GM23338 (cell line): ENCODE measurements around the gene ATP8B2. TPM values are rescaled to one million over a fixed set of nuclear protein-coding genes. Genes with fewer than 3 reads are reported as not detected.

ENCODE experiments used
- CREB1 ChIP-seq: fragments of 250-450 bp; sonication (Bioruptor Pico); IDR thresholded peaks from 2 replicates; pipeline ENCODE4 v1.5.0; 2020; ENCODE audit warnings: low read depth, mild to moderate bottlenecking, moderate library complexity
- EZH2 ChIP-seq: fragments of 200-600 bp; sonication (generic); IDR thresholded peaks from one replicate; pipeline ENCODE4 v1.8.0; 2017; ENCODE audit warnings: antibody characterized with exemption, mild to moderate bottlenecking, low read depth; ENCODE audit not compliant: unreplicated experiment
- EZH2phosphoT487 ChIP-seq: fragments of 200-600 bp; sonication (generic); IDR thresholded peaks from one replicate; pipeline ENCODE4 v1.8.1; 2018; ENCODE audit warnings: antibody characterized with exemption; ENCODE audit not compliant: unreplicated experiment
- JUNB ChIP-seq: IDR thresholded peaks from one replicate; pipeline ENCODE4 v1.6.1; 2016; ENCODE audit warnings: antibody characterized with exemption; ENCODE audit not compliant: unreplicated experiment
- NANOG ChIP-seq: IDR thresholded peaks from 2 replicates; pipeline ENCODE4 v1.6.1; 2016; ENCODE audit warnings: antibody characterized with exemption, borderline replicate concordance
- POLR2AphosphoS5 ChIP-seq: IDR thresholded peaks from 2 replicates; pipeline ENCODE4 v1.6.1; 2016; ENCODE audit warnings: antibody characterized with exemption, low read depth
- STAT1 ChIP-seq: IDR thresholded peaks from one replicate; pipeline ENCODE4 v1.6.1; 2016; ENCODE audit warnings: antibody characterized with exemption; ENCODE audit not compliant: unreplicated experiment
- ZNF331 ChIP-seq: fragments of 250-450 bp; sonication (Bioruptor Pico); IDR thresholded peaks from 2 replicates; pipeline ENCODE4 v1.5.0; 2020; ENCODE audit warnings: low read depth, mild to moderate bottlenecking, moderate library complexity
- ZNF462 ChIP-seq: fragments of 250-450 bp; sonication (Bioruptor Pico); IDR thresholded peaks from 2 replicates; pipeline ENCODE4 v1.5.0; 2020; ENCODE audit warnings: mild to moderate bottlenecking, moderate library complexity
- polyA plus RNA-seq: library from polyadenylated mRNA; unstranded; fragments of >200 nt; fragmentation: Nextera tagmentation; extraction: Ambion mirVana; gene quantifications from 2 replicates; pipeline ENCODE4 v1.2.1, GENCODE V29; 2016
- total RNA-seq: library from RNA; depleted of rRNA; stranded (reverse); fragments of >200 nt; shearing (Covaris generic); gene quantifications from 2 replicates; pipeline ENCODE4 v1.2.3, GENCODE V29; 2014
- TF ChIP-seq, protein P1 (sequence below), 2 experiments: fragments of 200-600 bp in 1 of 2; sonication (generic) in 1 of 2; conservative IDR thresholded peaks; 2 replicates each; pipeline versions ENCODE4 v1.5.1 to v1.6.1; 2016 to 2017; ENCODE audit warnings: antibody characterized with exemption in 2 of 2, low read depth in 2 of 2, mild to moderate bottlenecking in 2 of 2, moderate library complexity in 1 of 2
- TF ChIP-seq, protein P2 (sequence below): IDR thresholded peaks from 2 replicates; pipeline ENCODE4 v1.6.1; 2016; ENCODE audit warnings: antibody characterized with exemption

Gene ATP8B2
- total and polyA plus RNA-seq, 2 experiments from 2014 or later: 11.0 to 112 TPM

DNA sequence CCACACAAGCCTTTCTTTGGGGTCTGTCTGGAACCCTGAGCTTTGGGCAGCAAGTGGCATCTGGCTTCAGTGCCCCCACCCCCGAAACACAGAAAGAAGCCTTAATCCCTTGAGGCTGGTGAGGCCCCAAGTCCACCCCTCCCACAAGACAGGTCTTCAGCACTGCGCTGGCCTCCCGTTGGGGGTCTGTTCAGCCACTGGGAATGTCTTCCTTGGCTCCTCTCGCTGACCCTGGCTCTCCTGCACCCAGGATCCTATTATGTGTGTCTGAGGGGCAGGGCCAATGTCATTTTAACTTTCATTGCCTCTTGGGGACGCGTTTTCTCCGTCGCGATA, 26.9 kb downstream of the ATP8B2 start (continued):
- TF ChIP-seq ZNF462 (CRISPR knock-in tag) (no peak), POLR2AphosphoS5 (no peak), CREB1 (no peak), JUNB (no peak), EZH2 (no peak), STAT1 (no peak), EZH2phosphoT487 (no peak), NANOG (no peak), ZNF331 (CRISPR knock-in tag) (no peak)
- TF ChIP-seq, protein P1, sequence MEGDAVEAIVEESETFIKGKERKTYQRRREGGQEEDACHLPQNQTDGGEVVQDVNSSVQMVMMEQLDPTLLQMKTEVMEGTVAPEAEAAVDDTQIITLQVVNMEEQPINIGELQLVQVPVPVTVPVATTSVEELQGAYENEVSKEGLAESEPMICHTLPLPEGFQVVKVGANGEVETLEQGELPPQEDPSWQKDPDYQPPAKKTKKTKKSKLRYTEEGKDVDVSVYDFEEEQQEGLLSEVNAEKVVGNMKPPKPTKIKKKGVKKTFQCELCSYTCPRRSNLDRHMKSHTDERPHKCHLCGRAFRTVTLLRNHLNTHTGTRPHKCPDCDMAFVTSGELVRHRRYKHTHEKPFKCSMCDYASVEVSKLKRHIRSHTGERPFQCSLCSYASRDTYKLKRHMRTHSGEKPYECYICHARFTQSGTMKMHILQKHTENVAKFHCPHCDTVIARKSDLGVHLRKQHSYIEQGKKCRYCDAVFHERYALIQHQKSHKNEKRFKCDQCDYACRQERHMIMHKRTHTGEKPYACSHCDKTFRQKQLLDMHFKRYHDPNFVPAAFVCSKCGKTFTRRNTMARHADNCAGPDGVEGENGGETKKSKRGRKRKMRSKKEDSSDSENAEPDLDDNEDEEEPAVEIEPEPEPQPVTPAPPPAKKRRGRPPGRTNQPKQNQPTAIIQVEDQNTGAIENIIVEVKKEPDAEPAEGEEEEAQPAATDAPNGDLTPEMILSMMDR (conservative IDR thresholded peaks at IDR 0.05; ENCODE audit: low read depth in 2 of 2): no peak
- TF ChIP-seq, protein P2, sequence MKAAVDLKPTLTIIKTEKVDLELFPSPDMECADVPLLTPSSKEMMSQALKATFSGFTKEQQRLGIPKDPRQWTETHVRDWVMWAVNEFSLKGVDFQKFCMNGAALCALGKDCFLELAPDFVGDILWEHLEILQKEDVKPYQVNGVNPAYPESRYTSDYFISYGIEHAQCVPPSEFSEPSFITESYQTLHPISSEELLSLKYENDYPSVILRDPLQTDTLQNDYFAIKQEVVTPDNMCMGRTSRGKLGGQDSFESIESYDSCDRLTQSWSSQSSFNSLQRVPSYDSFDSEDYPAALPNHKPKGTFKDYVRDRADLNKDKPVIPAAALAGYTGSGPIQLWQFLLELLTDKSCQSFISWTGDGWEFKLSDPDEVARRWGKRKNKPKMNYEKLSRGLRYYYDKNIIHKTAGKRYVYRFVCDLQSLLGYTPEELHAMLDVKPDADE: no peak
